HEK293 (cell line): ENCODE results near the gene RORC.

Source experiments
- CTCF ChIA-PET: fragments of 350-600 bp; formaldehyde crosslinking; extraction: SDS; loops from one replicate; lab custom pipeline; 2021; ENCODE audit warnings: antibody characterized with exemption; lab: Yijun Ruan, JAX
- POLR2A ChIA-PET: fragments of 300-600 bp; formaldehyde crosslinking; extraction: SDS; loops from one replicate; lab custom pipeline; 2020; ENCODE audit warnings: antibody characterized with exemption, inconsistent platforms; lab: Yijun Ruan, JAX
- H3K27ac ChIP-seq: fragments of 200-500 bp; sonication (Bioruptor generic); 2 replicates; pipeline ENCODE4 v1.5.1; 2014; ENCODE audit warnings: low read depth, low read length, control low read depth, inconsistent platforms; ENCODE audit errors: extremely low read depth
- H3K36me3 ChIP-seq, 2 experiments: fragments of 200-500 bp in 1 of 2; sonication (Bioruptor generic) in 1 of 2; 1 replicate in 1 of 2; 2 replicates in 1 of 2; pipeline ENCODE4 v1.5.1; 2014 to 2017; ENCODE audit warnings: inconsistent platforms in 2 of 2, low read length in 2 of 2; ENCODE audit not compliant: control insufficient read depth in 2 of 2, insufficient read depth in 1 of 2
- H3K4me1 ChIP-seq: fragments of 200-500 bp; sonication (Bioruptor generic); 2 replicates; pipeline ENCODE4 v1.5.1; 2014; ENCODE audit warnings: mild to moderate bottlenecking, low read length, inconsistent platforms; ENCODE audit not compliant: control insufficient read depth, insufficient read depth
- H3K4me3 ChIP-seq: 2 replicates; pipeline ENCODE4 v1.5.1; 2011; ENCODE audit warnings: low read depth, mild to moderate bottlenecking, control low read depth, low read length, moderate library complexity
- H3K9me3 ChIP-seq: fragments of 200-500 bp; sonication (Bioruptor generic); 2 replicates; pipeline ENCODE4 v1.5.1; 2014; ENCODE audit warnings: low read depth, low read length, inconsistent platforms; ENCODE audit not compliant: control insufficient read depth, insufficient read depth
- CTCF ChIP-seq: fragments of 450-650 bp; formaldehyde crosslinking; IDR thresholded peaks from 2 replicates; pipeline ENCODE4 v1.5.1; 2016; ENCODE audit warnings: missing biosample characterization, missing genetic modification characterization
- TCF7L2 ChIP-seq: IDR thresholded peaks from 2 replicates; pipeline ENCODE4 v1.6.1; 2011; ENCODE audit warnings: low read depth, mild to moderate bottlenecking, inconsistent platforms, low read length, moderate library complexity, borderline replicate concordance
- ZBTB44 ChIP-seq: fragments of 450-650 bp; IDR thresholded peaks from 2 replicates; pipeline ENCODE4 v1.5.1; 2018; ENCODE audit warnings: missing biosample characterization, mild to moderate bottlenecking, missing genetic modification characterization
- ZIC2 ChIP-seq: fragments of 450-650 bp; formaldehyde crosslinking; IDR thresholded peaks from 2 replicates; pipeline ENCODE4 v1.5.1; 2016; ENCODE audit warnings: missing biosample characterization, missing genetic modification characterization
- ZNF114 ChIP-seq: fragments of 450-650 bp; formaldehyde crosslinking; IDR thresholded peaks from 2 replicates; pipeline ENCODE4 v1.5.0; 2017; ENCODE audit warnings: missing biosample characterization, missing genetic modification characterization
- ZNF133 ChIP-seq: fragments of 450-650 bp; formaldehyde crosslinking; IDR thresholded peaks from 2 replicates; pipeline ENCODE4 v1.5.1; 2016; ENCODE audit warnings: missing biosample characterization, missing genetic modification characterization
- ZNF280D ChIP-seq: fragments of 450-650 bp; formaldehyde crosslinking; IDR thresholded peaks from 2 replicates; pipeline ENCODE4 v1.5.1; 2016; ENCODE audit warnings: missing biosample characterization, missing genetic modification characterization
- ZNF335 ChIP-seq: fragments of 450-650 bp; formaldehyde crosslinking; conservative IDR thresholded peaks from 2 replicates; pipeline ENCODE4 v1.5.1; 2016; ENCODE audit warnings: missing biosample characterization, missing genetic modification characterization
- ZNF529 ChIP-seq: fragments of 450-650 bp; formaldehyde crosslinking; IDR thresholded peaks from 2 replicates; pipeline ENCODE4 v1.5.1; 2017; ENCODE audit warnings: missing genetic modification characterization, missing biosample characterization; ENCODE audit not compliant: insufficient replicate concordance
- ZNF621 ChIP-seq: fragments of 450-650 bp; formaldehyde crosslinking; IDR thresholded peaks from 2 replicates; pipeline ENCODE4 v1.5.1; 2017; ENCODE audit warnings: missing biosample characterization, missing genetic modification characterization
- ZNF660 ChIP-seq: fragments of 450-650 bp; IDR thresholded peaks from 2 replicates; pipeline ENCODE4 v1.5.1; 2018; ENCODE audit warnings: missing biosample characterization, mild to moderate bottlenecking, missing genetic modification characterization
- ZNF768 ChIP-seq: fragments of 450-650 bp; formaldehyde crosslinking; IDR thresholded peaks from 2 replicates; pipeline ENCODE4 v1.5.1; 2018; ENCODE audit warnings: missing biosample characterization, mild to moderate bottlenecking, missing genetic modification characterization
- ZNF785 ChIP-seq: fragments of 450-650 bp; formaldehyde crosslinking; IDR thresholded peaks from 2 replicates; pipeline ENCODE4 v1.5.1; 2016; ENCODE audit warnings: missing biosample characterization, missing genetic modification characterization
- ZNF791 ChIP-seq: fragments of 450-650 bp; formaldehyde crosslinking; IDR thresholded peaks from 2 replicates; pipeline ENCODE4 v1.5.1; 2016; ENCODE audit warnings: missing biosample characterization, missing genetic modification characterization
- ZSCAN30 ChIP-seq: fragments of 450-650 bp; IDR thresholded peaks from 2 replicates; pipeline ENCODE4 v1.5.1; 2018; ENCODE audit warnings: missing biosample characterization, mild to moderate bottlenecking, missing genetic modification characterization, moderate library complexity

The RORC gene

GRCh38 chr1:151846686-151847237, 15.2 kb upstream of the RORC start:
- no peak overlapping the region for H3K4me3 ChIP-seq
- H3K27ac ChIP-seq: no peak overlapping the region
- no peaks in the 10 kb centered on the region for H3K9me3 ChIP-seq
- no peaks in the 10 kb centered on the region for H3K36me3 ChIP-seq
- POLR2A ChIA-PET: interaction anchor here (0.5 kb wide), 1 partner anchor 7 kb away, joined by 5 read pairs; no protein-coding TSS in a partner anchor
- CTCF ChIA-PET: interaction anchor here (0.6 to 1.7 kb wide), 3 partner anchors 10 to 1318 kb away, joined by 3 to 11 read pairs (median 3); partner anchors contain the start of gene LCE2A
- H3K4me1 ChIP-seq: no peaks in the 10 kb centered on the region
- TF ChIP-seq ZNF791 (tag by site-specific recombination) (no peak), ZNF335 (tag by site-specific recombination) (peak; percentile 73)

- H3K4me3 ChIP-seq: no peak overlapping the region
- CTCF ChIA-PET: interaction anchor here (0.6 to 1.7 kb wide), 4 partner anchors 9 to 1317 kb away, joined by 3 to 11 read pairs (median 3); partner anchors contain the start of gene LCE2A
- POLR2A ChIA-PET: interaction anchor here (0.5 kb wide), 1 partner anchor 8 kb away, joined by 5 read pairs; no protein-coding TSS in a partner anchor
- no peaks in the 10 kb centered on the region for H3K4me1 ChIP-seq
- TF ChIP-seq TCF7L2 (no peak), ZNF621 (tag by site-specific recombination) (no peak), CTCF (tag by site-specific recombination) (no peak), ZIC2 (tag by site-specific recombination) (peak; percentile 62), ZNF660 (tag by site-specific recombination) (0 out of 2 replicates have a peak, but pooled peaks have one; percentile 32), ZNF785 (tag by site-specific recombination) (no peak), ZNF280D (no peak), ZNF529 (no peak), ZNF114 (no peak)
- no peak overlapping the region for H3K27ac ChIP-seq
- H3K36me3 ChIP-seq: no peaks in the 10 kb centered on the region
- H3K9me3 ChIP-seq: no peaks in the 10 kb centered on the region
Measured at GRCh38 chr1:151846062-151846568, 14.5 kb upstream of the RORC start.

- Histone ChIP-seq H3K4me1 (no peaks in the 10 kb centered on the region), H3K4me3 (no peak overlapping the region), H3K27ac (no peak overlapping the region), H3K36me3 (no peaks in the 10 kb centered on the region), H3K9me3 (no peaks in the 10 kb centered on the region)
- ChIA-PET CTCF (interaction anchor here (0.6 to 0.8 kb wide), 2 partner anchors 36 to 55 kb away, joined by 3 read pairs; no protein-coding TSS in a partner anchor), POLR2A (no interaction called here)
- no peak for TF ChIP-seq ZSCAN30 (tag by site-specific recombination)
- TF ChIP-seq ZNF768: no peak
- no peak for TF ChIP-seq ZNF133
- no peak for TF ChIP-seq ZBTB44 (tag by site-specific recombination)
- no peak for TF ChIP-seq ZNF529
Measured at GRCh38 chr1:151843398-151843797, 11.8 kb upstream of the RORC start.
